ENCODE results near the gene GABRB3. TPM values are rescaled to one million over a fixed set of nuclear protein-coding genes. Genes with fewer than 3 reads are reported as not detected.

Gene GABRB3
- not detected in 2 replicates for total RNA-seq
- 0.12 TPM for total RNA-seq (2013)
- 0.07 TPM in 1 of 2 replicates, not detected in the other for polyA plus RNA-seq
- not detected in 2 replicates for polyA minus RNA-seq

DNA sequence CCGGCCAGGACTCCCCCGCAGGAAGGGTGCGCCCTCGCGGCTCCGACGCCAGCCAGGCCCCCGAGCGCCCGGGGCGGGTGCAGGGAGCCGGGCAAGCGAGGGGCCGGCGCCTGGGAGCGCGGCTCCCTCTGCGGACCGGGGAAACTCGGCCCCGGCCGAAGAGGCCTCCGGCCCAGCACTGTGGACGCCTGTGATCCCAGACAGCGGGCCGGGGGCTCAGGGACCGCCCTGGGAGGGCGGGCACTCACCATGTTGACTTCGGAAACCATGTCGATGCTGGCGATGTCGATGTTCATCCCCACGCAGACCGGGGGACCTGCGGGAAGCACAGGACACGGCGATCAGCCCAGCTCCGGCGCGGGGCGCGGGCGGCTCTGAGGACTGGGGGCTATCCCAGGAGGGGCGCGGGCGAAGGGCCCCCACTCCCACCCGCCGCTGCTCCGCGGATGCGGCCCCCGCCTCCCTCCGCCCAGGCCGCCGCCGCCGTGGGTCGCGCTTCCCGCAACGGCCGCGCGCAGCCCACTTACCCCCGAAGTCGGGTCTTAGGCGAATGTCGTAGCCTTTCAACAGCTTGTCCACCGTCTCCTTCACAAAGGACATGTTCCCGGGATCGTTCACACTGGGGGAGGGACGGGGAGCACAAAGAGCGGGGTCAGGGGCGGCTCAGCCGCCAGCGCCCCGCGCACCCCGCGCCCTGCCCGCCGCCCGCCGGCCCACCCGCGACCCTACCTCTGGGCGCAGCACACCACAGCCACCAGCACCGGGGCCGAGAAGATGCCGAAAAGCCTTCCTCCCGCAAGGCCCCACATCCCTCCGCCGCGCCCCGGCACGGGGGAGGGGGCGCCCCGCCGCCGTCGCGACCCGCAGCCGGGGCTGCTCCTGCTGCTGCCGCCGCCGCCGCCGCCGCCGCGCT lies at the start of gene GABRB3:
TSS of gene GABRB3 (minus strand) at position 913 of the 913 bp plus-strand sequence.
- H4K20me1 ChIP-seq (ENCODE audit: control insufficient read depth, insufficient read depth, low read length, poor library complexity, severe bottlenecking), result no peaks in the 10 kb centered on the region
- intact Hi-C loops (cut with micrococcal nuclease), result no loop called here
- 14% methylated on average over 96 of the region's 112 CpGs for WGBS (ENCODE audit: insufficient coverage)
- no peak within 1 kb of the TSS for H3K4me2 ChIP-seq (replicated peaks; ENCODE audit: low read depth, low read length, poor library complexity, severe bottlenecking)
- H2AFZ ChIP-seq (ENCODE audit: insufficient read depth, low read depth, low read length, poor library complexity, severe bottlenecking), result no peak within 1 kb of the TSS
- ATAC-seq (ENCODE audit: low read depth) (no peak), DNase-seq (no peak)
- H3K4me3 ChIP-seq (ENCODE audit: control extremely low read depth in 1 of 5, extremely low read depth in 1 of 5, insufficient read depth in 1 of 5, low read depth in 2 of 5, low read length in 4 of 5), result no peak within 1 kb of the TSS
- H3K36me3 ChIP-seq (replicated peaks in 1 of 2; ENCODE audit: control extremely low read depth in 1 of 2, control insufficient read depth in 1 of 2, extremely low read depth in 1 of 2, insufficient read depth in 2 of 2, low read length in 1 of 2), result no peaks in the 10 kb centered on the region
- H3K27ac ChIP-seq (ENCODE audit: low read length in 2 of 2), result no peak within 1 kb of the TSS
- ChIA-PET CTCF (no interaction called here), POLR2A (no interaction called here)
- H3K27ac Mint-ChIP-seq, result no peak within 1 kb of the TSS
- H3K9me3 Mint-ChIP-seq (ENCODE audit: insufficient read depth), result peaks cover 2% of the 10 kb centered on the region
- H3K9me3 ChIP-seq (ENCODE audit: control extremely low read depth in 1 of 3, control insufficient read depth in 2 of 3, insufficient read depth in 1 of 3, low read length in 2 of 3), result peaks cover 0 to 9% (median 0%) of the 10 kb centered on the region in 3 donors
- no peaks in the 10 kb centered on the region for H3K4me1 ChIP-seq (ENCODE audit: control insufficient read depth in 2 of 2, insufficient read depth in 2 of 2, low read length in 2 of 2)
- peaks cover 0 to 14% (median 10%) of the 10 kb centered on the region in 4 experiments for H3K27me3 ChIP-seq (replicated peaks in 1 of 4; ENCODE audit: control extremely low read depth in 1 of 4, control insufficient read depth in 3 of 4, insufficient read depth in 4 of 4, low read length in 3 of 4)
- H3K79me2 ChIP-seq (ENCODE audit: control insufficient read depth, insufficient read depth, low read length), result no peaks in the 10 kb centered on the region
- TF ChIP-seq CTCF (IDR thresholded peaks at IDR 0.05), result no peak
- TF ChIP-seq EZH2 (IDR thresholded peaks at IDR 0.05; ENCODE audit: borderline replicate concordance, insufficient read depth, low read depth, low read length, poor library complexity, severe bottlenecking), result no peak
- H3K4me3 Mint-ChIP-seq, result no peak within 1 kb of the TSS
- H3K9ac ChIP-seq (ENCODE audit: low read length), result no peak within 1 kb of the TSS
- no peaks in the 10 kb centered on the region for H3K4me1 Mint-ChIP-seq
- peaks cover 22% of the 10 kb centered on the region for H3K27me3 Mint-ChIP-seq

All from B cell (primary cell).